Progenitor cell of endocrine pancreas (in vitro differentiated cells): Measurements from ENCODE around the gene NAP1L5. TPM values are rescaled to one million over a fixed set of nuclear protein-coding genes. Genes with fewer than 3 reads are reported as not detected.

Source experiments
- DNase-seq: peaks from one replicate; pipeline ENCODE4 v3.0.0; 2021; ENCODE audit warnings: low spot score; ENCODE audit not compliant: unreplicated experiment
- H3K27ac Mint-ChIP-seq: 2 replicates; pipeline ENCODE4 v1.8.0; 2021; ENCODE audit warnings: mild to moderate bottlenecking, moderate library complexity, mixed read lengths
- H3K27me3 Mint-ChIP-seq: 2 replicates; pipeline ENCODE4 v1.8.0; 2021; ENCODE audit warnings: mixed read lengths
- H3K36me3 Mint-ChIP-seq: 2 replicates; pipeline ENCODE4 v1.8.0; 2022; ENCODE audit warnings: mixed read lengths; ENCODE audit not compliant: insufficient read depth
- H3K4me1 Mint-ChIP-seq: 2 replicates; pipeline ENCODE4 v1.8.0; 2021; ENCODE audit warnings: low read depth, mixed read lengths
- H3K4me3 Mint-ChIP-seq: 2 replicates; pipeline ENCODE4 v1.8.0; 2021; ENCODE audit warnings: low read depth, mild to moderate bottlenecking, moderate library complexity, mixed read lengths
- H3K9me3 Mint-ChIP-seq: 2 replicates; pipeline ENCODE4 v1.8.0; 2021; ENCODE audit warnings: low read depth, mixed read lengths
- CTCF ChIP-seq: fragments of 200-600 bp; sonication (generic); IDR thresholded peaks from one replicate; pipeline ENCODE4 v1.5.0; 2021; ENCODE audit warnings: antibody characterized with exemption, mild to moderate bottlenecking; ENCODE audit not compliant: unreplicated experiment
- total RNA-seq: library from RNA; stranded (reverse); gene quantifications from 2 replicates; pipeline ENCODE4 v1.2.1, GENCODE V29; 2021

Gene NAP1L5
- total RNA-seq, 1 donor from 2014 or later, result 3.9 TPM

GRCh38 chr4:88744609-88745008, 47.0 kb upstream of the NAP1L5 start:
- no peaks in the 10 kb centered on the region for H3K27me3 Mint-ChIP-seq
- no peaks in the 10 kb centered on the region for H3K9me3 Mint-ChIP-seq
- no peak overlapping the region for H3K4me3 Mint-ChIP-seq
- TF ChIP-seq CTCF, result no peak
- H3K4me1 Mint-ChIP-seq, result no peaks in the 10 kb centered on the region
- DNase-seq, result no peak
- H3K36me3 Mint-ChIP-seq, result peaks cover 29% of the 10 kb centered on the region
- H3K27ac Mint-ChIP-seq, result no peak overlapping the region

GRCh38 chr4:88743696-88744095, 46.1 kb upstream of the NAP1L5 start:
- no peaks in the 10 kb centered on the region for H3K4me1 Mint-ChIP-seq
- H3K36me3 Mint-ChIP-seq, result peaks cover 25% of the 10 kb centered on the region
- no peak overlapping the region for H3K27ac Mint-ChIP-seq
- no peaks in the 10 kb centered on the region for H3K9me3 Mint-ChIP-seq
- no peak for TF ChIP-seq CTCF
- no peak for DNase-seq
- H3K4me3 Mint-ChIP-seq, result no peak overlapping the region
- no peaks in the 10 kb centered on the region for H3K27me3 Mint-ChIP-seq

- Mint-ChIP-seq H3K27ac (no peak overlapping the region), H3K4me1 (peaks cover 7% of the 10 kb centered on the region), H3K36me3 (peaks cover 18% of the 10 kb centered on the region), H3K27me3 (no peaks in the 10 kb centered on the region), H3K4me3 (no peak overlapping the region), H3K9me3 (no peaks in the 10 kb centered on the region)
- DNase-seq, result no peak
- no peak for TF ChIP-seq CTCF
Observed at GRCh38 chr4:88742561-88742960, 44.9 kb upstream of the NAP1L5 start.

GRCh38 chr4:88738180-88738579, 40.6 kb upstream of the NAP1L5 start:
- no peak for DNase-seq
- H3K27me3 Mint-ChIP-seq, result no peaks in the 10 kb centered on the region
- peaks cover 11% of the 10 kb centered on the region for H3K36me3 Mint-ChIP-seq
- no peaks in the 10 kb centered on the region for H3K9me3 Mint-ChIP-seq
- H3K4me1 Mint-ChIP-seq, result peaks cover 17% of the 10 kb centered on the region
- TF ChIP-seq CTCF, result no peak
- H3K4me3 Mint-ChIP-seq, result no peak overlapping the region
- H3K27ac Mint-ChIP-seq, result peak overlapping the region; percentile 94

GRCh38 chr4:88737307-88737941, 39.8 kb upstream of the NAP1L5 start:
- DNase-seq, result no peak
- Mint-ChIP-seq H3K4me3 (peak overlapping the region; percentile 33), H3K4me1 (peaks cover 17% of the 10 kb centered on the region), H3K27ac (peak overlapping the region; percentile 94), H3K27me3 (no peaks in the 10 kb centered on the region), H3K36me3 (peaks cover 10% of the 10 kb centered on the region), H3K9me3 (no peaks in the 10 kb centered on the region)
- TF ChIP-seq CTCF, result no peak
